ENCODE measurements around the gene ROPN1B.
"Not testable (repeated sequence)": the region's sequence is repeated elsewhere in the genome, so short reads cannot be mapped to it uniquely, and the experiment has no call there.

Gene ROPN1B

DNA sequence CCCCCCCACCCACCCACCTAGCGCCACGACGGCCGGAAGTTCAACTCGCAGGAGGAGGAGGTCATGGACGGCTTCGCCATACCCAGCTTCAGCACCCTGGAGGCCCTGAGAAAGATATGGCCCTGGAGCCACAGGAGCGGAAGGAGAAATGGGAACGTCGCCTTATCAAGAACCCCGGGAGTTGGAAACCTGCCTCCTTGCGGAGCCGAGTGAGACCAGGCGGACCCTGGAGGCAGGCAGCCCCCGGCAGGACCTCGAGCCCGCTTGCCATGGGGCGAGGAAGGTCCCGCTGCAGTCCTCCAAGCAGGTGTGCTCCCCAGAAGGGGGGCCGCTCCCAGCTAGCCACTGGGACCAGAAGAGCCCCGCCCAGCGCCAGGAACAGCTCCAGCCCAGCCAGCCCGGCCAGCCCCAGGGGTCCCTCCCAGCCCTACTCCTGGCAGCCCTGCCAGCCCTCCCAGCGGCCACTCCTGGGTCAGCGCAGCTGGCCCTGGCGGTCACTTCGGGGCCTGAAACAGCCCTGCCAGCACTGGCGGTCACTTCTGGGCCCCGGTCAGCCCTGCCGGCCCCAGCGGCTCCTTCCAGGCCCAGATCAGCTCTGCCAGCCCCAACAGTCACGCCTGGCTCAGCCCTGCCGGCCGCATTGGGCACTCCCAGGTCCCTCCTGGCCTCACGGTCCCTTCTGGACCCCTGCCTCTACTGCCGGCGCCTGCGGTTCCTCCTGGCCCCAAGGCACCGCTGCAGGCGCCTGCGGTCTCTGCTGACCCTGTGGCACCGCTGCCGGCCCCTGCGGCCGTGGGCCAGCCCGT is 10.3 kb upstream of the ROPN1B start:
- DNase-seq: no peak

DNA sequence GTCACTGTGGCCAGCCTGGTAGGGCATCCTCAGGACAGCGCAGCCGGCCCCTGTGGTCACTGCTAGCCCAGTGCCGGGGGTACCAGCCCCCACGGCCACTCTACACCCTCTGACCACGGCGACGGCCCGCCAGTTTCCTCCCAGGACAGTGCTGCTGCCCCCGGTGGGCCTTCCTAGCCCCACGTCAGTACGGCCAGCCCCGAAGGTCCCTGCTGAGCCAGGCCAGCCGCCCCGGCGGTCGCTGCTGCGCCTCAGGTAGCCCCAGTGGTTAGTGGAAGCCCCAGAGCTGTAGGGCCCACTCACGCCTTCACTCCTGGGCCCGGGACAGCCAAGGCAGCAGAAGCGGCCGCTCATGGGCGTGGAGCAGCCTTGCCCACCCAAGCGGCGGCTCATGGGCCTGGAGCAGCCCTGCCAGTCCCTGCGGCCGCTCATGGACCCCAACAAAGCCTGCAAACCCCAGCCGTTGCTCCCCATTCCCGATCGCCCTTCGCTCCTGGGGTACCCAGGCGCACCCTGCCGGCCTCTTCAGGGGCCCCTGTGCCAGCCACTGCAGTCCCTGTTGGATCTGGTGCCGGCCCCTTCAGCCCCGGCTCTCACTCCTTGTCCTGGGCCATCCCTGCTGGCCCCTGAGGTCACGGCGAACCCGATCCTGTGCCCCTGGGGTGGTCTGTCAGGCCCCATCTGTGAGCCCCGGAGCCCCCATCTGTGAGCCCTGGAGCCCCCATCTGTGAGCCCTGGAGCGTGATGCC is 9.5 kb upstream of the ROPN1B start:
- DNase-seq: no peak

DNA sequence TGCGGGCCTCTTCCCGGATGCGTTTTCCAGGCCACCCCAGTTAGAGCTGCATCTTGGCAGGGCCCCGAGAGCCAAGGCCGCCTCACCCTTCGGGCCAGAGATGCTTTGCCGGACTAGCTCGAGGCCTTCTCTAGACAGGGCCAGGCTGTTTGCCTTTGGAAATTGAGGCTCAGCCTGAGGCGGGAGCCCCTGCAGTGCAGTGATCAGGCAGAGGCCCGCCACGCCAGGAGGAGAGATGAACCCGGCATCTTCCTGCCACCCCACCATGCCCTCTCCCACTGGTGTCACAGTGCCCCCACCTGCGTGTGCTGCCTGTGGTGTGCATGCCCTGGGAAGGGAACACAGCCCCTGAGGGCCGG is 8.9 kb upstream of the ROPN1B start:
- no peak for DNase-seq

DNA sequence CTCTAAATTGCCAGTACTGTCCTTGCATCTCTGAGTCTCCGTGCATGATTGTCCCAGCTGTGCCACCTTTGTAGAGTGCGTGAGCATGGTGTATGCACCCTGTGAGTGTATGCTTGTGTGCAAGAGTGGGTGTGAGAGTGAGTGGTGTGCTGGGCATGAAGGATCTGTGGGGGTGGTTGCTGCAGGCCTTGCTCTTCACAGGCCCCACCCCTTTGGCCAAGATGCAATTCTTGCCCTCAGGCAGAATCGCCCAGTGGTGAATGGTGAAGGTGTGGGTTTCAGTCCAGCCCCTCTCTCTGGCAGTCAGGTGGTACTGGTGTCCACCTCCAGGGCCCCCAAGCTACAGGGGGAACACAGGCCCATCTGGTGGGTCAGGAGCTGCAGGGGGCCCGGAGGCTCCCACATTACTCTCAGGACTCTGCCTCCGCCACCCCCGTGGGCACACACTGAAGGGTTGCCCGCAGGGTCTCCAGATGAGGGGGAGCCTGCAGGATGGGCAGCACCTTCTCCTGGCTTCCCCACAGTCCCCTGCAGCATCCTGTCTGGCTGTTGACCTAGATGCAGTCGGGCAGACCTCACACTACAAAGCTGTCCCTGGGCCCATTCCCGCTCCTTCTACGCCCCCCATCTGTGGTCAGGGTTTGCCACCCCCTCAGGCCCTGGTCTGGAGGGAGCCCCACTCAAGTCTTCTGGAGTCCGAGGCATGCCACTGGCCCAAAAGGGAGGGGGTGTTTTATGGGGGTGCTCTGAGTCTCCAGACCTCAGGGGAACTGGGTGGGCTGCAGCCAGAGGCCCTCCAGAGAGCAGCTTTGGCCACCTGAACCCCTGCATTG is 8.3 kb upstream of the ROPN1B start:
- no peak for DNase-seq

DNA sequence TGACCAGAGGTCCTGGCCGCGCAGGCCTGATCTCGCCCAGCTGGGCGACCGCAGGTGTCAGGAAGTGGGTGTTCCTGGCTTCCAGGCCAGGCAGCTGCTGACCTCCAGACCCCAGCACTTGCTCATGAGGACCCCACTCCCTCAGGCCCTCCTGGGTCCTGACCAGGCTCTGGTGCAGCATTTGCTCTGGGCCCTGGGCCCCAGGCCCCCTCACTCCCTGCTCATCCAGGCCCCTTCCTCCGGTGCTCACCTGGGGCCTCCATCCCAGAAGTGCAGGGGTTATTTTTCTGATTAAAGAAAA is 7.7 kb upstream of the ROPN1B start:
- DNase-seq: no peak

DNA sequence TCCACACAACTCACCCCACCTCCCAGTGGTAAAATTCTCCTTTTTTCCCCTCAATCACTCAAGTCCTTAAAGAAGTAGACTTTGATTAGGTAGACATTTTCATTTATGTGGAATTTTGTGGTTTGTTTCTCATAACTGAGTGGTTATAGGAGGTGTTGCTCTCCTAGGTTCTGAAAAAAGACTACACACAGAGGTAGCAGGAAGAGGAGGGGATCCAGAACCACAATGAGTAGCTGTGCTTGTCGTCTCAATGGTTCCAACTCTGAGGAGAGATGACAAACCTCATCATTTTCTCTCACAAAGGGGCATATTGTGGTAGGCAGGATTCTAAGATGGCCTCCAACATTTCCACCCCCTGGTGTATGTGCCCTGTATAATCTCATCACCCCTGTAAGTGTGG is 5.1 kb upstream of the ROPN1B start:
- DNase-seq: not testable (repeated sequence)

DNA sequence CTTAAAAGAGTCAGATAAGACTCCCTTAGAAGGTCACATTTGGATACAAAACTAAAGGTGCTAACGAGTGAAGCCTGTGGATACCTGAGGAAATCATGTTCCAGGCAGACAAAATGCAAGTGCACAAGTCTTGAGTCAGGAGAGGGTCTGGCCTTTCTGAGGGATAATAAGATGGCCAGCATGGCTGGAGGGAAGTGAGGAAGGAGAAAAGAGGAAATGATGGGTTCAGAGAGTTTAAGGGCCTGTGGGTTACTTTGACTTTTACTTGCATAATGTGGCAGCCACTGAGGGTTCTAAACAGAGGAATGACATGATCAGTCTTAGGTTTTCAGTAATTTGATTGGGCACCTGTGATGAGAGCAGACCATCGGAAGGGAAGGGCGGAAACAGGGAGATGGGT is 3.5 kb upstream of the ROPN1B start:
- peak; percentile 78 for DNase-seq

DNA sequence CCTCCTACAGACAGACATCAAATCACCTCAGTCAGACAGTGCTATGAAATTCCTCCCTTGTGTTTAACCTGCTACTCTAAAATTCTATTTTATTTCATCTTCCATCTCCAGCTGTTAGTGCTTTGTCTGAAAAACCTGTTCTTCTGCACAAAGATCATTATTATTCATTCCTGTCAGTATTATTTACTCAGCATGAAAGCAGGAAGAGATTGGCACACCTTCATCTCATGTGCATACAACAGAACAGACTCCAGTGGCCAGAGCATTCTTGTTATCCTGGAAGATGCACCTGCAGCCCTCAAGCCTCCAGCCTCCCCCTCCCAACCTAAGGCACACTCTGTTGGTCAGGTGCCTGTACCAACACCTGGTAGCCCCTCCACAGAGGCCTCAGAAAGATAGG is 1.8 kb upstream of the ROPN1B start:
- DNase-seq: no peak

DNA sequence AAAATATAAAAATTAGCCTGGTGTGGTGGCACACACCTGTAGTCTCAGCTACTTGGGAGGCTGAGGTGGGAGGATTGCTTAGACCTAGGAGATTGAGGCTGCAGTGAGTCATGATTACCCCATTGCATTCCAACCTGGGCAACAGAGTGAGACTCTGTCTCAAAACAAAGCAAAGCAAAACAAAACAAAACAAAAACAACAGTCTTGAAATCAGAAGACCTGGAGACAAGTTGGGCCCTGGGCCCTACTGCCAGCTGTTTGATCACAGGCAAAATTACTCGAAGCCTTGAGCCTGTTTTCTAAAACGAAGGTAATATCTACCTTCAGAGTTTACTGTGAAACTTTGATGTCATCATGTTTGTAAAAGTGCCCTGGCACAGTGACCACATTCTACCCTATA is 857 bp upstream of the ROPN1B start:
- not testable (repeated sequence) for DNase-seq

DNA sequence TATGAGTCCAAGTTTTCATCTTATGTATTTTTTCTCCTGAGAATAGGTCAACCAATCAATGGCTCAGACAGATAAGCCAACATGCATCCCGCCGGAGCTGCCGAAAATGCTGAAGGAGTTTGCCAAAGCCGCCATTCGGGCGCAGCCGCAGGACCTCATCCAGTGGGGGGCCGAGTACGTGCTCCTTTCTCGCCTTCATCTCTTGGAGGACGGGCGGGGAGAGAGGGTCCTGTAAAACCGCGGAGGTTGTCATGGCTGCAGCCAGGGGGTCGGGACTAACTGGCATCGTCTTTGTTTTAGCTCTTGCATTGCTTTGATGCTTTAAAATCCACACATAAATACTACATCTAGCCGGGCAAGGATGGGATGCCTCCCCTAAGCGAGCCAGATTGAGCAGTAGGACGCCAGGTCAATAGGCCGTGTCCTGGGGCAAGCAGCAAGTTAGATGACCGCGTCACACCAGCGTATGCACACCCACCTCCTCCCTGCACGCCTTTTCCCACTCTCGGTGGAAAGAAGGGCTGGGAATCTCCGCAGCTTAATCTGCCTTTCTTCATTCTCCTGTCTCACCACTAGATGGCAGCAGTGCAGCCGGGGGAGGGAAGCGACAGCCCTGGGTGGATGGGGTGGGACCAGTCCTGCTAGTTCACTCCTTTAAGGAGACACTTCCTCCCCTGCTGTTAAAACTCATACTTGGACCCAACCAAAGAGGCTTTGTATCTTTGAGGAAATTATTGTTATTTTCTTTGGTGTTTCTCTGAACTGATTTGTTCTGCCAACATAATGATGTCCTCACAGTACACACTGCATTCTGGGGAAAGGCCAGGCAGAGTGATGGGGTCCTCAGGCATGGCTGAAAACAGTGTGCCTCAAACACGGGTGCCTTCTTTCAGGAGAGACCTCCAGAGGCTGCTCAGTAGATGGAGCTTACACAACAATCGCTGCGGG is 3.3 kb downstream of the ROPN1B start:
- DNase-seq: peak; percentile 36

DNA sequence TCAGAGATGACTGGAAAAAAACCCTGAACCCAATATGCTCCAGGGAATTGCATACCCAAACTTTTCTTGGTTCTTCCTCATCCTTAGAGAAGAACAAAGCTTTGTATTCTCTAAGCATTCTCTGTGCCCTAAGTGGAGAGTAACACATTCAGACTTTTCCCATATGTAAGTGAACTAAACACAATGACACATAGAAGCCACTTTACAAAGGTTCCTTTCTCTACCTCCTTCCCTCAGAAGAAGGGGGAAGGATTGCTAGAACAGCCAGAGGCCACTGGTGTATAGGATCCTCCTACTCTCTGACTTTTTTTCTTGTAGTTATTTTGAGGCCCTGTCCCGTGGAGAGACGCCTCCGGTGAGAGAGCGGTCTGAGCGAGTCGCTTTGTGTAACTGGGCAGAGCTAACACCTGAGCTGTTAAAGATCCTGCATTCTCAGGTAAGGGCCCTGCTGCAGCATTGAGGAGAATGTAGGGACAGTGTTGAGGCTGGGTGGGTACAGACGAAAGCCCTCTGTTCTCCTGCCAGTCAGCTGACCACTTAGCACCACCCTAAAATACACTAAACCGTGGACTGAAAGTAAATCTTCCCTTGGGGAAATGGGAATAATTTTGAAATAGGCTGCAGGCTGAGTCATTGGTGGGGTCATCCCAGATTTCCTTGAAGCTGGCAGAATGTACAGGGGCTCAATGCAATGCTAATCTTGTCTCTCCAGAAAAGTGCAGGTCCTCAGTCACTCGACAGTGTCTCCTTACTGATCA is 6.4 kb downstream of the ROPN1B start:
- not testable (repeated sequence) for DNase-seq

DNA sequence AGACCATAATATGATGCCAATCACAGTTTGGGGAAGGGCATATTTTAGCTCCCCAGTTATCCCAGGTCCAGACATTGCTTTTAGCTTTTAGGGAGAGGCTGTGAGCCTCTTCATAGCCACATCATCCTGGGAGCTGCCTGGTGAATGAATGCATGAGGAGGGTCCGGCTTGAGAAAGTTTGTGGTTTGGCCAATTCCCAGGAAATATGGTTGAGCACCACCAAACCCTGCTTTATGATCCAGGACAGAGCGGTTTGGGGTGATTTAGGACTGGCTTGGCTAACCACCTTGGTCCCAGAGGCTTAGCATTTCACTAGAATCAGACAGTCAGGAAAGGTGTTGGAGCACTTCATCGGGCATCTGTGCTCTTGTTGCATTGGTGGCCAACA is 7.0 kb downstream of the ROPN1B start:
- not testable (repeated sequence) for DNase-seq

DNA sequence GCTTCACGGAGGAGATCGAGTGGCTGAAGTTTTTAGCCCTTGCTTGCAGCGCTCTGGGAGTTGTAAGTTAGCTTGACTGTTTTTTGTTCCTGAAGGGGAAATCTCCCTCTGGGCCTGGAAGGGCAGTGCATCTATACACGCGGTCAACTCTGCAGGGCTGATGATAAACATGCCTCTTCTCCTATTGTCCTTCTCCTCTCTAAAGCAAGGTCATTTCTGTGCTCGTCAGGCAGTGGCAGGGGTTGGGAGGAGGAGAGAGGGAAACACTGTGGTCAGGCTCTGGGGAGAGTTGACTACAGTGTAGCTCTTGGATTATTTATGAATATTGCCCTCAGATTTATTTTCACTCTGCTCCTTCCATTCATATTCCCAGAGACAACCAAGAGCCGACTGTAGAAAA is 8.1 kb downstream of the ROPN1B start:
- not testable (repeated sequence) for DNase-seq

DNA sequence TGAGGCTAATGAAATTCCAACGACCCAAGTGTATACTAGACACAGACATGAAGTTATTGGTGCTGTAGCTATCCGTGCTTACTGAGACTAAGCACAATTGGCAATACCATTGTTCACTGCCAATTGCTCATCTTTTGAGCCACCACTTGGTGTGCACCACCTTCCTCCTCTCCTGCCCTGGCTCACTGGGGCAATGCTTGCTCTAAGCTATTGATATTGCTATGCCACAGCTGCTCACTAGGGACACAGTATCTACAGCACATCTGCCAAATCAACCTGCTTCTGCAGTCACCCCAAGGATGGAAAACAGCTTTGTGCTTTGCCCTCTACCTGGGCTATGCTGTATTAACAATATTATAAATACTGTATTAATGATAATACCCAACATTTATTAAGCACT is 16.0 kb downstream of the ROPN1B start:
- not testable (repeated sequence) for DNase-seq

DNA sequence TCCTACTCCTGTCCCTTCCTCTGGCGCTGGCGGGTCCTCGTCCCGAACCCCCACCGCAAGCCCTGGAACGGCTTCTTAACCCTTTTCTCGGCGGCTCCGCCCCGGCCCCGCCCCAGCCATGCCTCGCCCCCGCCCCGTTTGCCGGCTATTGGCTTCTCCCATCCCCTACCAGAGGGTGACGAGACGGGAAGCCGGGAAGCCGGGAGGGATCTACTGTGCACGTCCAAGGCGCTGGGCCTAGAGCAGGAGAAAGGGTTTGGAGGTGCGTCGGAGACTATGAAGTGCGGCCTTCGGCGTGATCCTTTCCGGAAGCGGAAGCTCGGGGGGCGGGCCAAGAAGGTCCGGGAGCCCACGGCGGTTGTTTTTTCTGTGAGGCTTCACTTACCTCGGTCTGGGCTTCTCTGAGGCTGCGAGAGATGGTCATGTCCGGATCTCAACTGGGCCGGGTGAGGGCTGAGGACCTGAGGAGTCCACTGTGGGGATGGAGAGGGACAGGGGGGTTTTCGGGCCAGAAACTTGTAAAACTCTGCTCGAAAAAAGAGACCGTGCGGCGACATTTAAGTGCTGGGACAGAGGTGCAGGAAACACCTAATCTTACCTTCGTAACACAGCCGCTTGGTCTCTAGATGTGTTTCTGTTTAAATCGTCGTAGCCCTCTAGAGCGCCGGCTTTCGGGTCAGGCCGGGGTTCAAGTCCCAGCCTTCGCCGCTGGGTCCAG is 21.4 kb downstream of the ROPN1B start:
- DNase-seq: peak; percentile 65

DNA sequence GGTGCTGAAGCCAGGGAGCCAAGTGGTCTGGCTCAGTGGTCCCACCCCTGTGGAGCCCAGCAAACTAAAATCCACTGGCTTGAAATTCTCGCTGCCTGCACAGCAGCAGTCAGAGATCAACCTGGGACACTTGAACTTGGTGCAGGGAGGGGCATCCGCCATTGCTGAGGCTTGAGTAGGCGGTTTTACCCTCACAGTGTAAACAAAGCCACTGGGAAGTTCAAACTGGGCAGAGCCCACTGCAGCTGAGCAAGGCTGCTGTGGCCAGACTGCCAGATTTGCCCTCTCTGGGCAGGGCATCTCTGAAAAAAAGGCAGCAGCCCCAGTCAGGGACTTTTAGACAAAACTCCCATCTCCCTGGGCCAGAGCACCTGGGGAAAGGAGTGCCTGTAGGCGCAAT is 27.8 kb downstream of the ROPN1B start:
- DNase-seq: not testable (repeated sequence)

DNA sequence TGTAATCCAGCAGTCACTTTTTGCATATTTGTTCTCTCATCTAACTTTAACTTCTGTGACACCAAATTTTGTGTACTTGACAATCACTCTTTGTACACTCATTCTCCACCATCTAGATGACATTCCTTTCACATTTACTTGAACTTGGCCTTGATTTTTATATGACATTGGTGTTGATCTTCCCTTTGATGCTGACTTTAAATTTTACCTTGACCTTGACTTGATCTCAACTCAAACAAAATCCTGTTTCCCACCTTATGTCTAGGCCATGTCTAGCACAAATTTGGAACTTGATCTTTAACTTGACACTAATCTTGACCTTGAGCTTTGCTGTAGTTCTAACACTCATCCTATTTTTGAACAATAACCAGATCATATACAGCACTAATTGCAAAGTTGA is 33.2 kb downstream of the ROPN1B start:
- no peak for DNase-seq

DNA sequence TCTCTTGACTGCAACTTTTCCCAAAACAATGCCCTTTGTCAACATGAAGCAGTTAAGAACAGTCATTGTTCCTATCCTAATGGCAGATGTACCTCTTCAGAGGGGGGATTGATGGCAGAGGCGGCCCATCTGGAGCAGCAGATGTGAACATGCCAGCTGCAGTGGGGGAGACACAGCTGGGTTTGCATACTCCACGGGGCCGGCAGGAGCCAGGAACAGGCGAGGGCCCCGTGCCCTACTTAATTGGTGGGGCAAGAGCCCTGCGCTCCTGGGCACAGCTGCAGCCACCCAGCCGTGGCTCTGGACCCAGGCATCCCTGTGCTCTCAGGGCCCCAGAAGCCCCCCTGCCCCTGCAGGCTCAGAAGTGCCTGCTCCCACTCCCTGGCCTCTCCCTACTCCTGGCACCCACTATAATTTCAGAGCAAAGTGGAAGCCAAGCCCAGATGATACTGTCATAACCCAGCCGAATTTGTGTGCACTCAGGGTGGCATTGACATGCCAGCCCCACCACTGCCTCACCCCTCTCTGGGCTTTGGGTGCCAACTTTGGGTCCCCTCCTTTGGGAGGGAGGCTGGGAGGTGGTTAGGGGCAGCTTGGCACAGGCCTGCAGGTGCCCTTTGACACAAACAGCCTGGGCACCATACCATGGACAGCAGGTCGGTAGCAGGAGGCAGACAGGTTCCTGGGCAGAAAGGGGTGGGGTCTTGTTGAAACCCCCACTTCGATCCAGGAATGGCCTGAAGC is 34.6 kb downstream of the ROPN1B start:
- no peak for DNase-seq

DNA sequence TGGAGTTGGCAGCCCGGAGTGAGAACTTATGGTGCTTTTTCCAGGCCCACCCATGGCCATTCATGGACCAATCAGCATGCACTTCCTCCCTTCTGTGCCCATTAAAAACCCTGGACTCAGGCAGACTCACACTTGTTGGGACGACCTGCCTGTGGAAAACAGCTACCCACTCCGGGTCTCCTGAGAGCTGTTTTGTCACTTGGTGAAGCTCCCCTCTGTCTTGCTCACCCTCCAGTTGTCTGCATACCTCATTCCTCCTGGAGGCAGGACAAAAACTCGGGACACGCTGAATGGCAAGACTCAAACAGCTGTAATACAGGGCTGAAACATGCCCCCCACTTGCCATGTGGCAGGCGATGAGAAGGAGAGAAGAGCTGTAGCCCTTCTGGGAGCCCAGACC is 35.2 kb downstream of the ROPN1B start:
- no peak for DNase-seq

DNA sequence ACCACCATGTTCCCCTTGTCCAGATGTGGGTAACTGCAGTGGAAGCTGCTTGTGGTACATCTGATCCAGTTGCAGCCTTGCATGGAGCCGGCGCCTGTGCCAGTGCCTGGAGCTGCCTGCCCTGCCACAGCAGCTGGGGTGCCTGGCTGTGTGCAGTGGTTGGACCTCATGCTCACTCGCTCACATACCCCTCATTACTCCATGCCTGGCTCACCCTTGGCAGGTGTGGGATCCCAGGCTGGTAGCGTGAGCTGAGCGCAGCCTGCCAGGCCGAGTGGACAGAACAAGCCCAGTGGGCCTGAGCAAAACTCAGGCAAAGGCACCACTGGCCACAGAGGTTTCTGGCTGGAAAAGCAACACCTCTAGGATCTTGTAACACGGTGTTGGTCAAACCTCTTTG is 35.7 kb downstream of the ROPN1B start:
- no peak for DNase-seq
